WTC11 (cell line): ENCODE data around the gene R3HDM1. TPM values are rescaled to one million over a fixed set of nuclear protein-coding genes. Genes with fewer than 3 reads are reported as not detected.
A peak's percentile ranks its signal among the peaks of the same experiment; 100 is the strongest.

ENCODE experiments used
- ATAC-seq: fragments of 200-7000 bp; cut with Tn5 transposase; 2 replicates; pipeline ENCODE4 v1.10.0; 2021; ENCODE audit warnings: mild to moderate bottlenecking, moderate library complexity
- CTCF ChIA-PET: fragments of 300-600 bp; sonication (Branson Sonifier 250); formaldehyde crosslinking; loops from one replicate; lab custom pipeline; 2021; ENCODE audit warnings: antibody characterized with exemption; lab: Charles Lee
- POLR2A ChIA-PET: fragments of 350-600 bp; sonication (Branson Sonifier 250); formaldehyde crosslinking; loops from one replicate; lab custom pipeline; 2021; ENCODE audit warnings: antibody characterized with exemption; lab: Charles Lee
- DNase-seq: peaks from one replicate; pipeline ENCODE4 v3.0.0; 2021; ENCODE audit warnings: low spot score
- H3K27ac Mint-ChIP-seq: 2 replicates; pipeline ENCODE4 v1.8.0; 2021; ENCODE audit warnings: mixed read lengths
- H3K27me3 Mint-ChIP-seq: 2 replicates; pipeline ENCODE4 v1.8.0; 2021; ENCODE audit warnings: low read depth, mild to moderate bottlenecking, moderate library complexity, mixed read lengths
- H3K36me3 Mint-ChIP-seq: 2 replicates; pipeline ENCODE4 v1.8.0; 2021; ENCODE audit warnings: mixed read lengths
- H3K4me1 Mint-ChIP-seq: 2 replicates; pipeline ENCODE4 v1.8.0; 2022; ENCODE audit warnings: mixed read lengths
- H3K4me3 Mint-ChIP-seq: 2 replicates; pipeline ENCODE4 v1.8.0; 2021; ENCODE audit warnings: mild to moderate bottlenecking, moderate library complexity, mixed read lengths
- H3K9me3 Mint-ChIP-seq: 2 replicates; pipeline ENCODE4 v1.8.0; 2021; ENCODE audit warnings: mixed read lengths
- AR ChIP-seq: fragments of 250-450 bp; sonication (Bioruptor Pico); IDR thresholded peaks from 2 replicates; pipeline ENCODE4 v1.9.0; 2021; ENCODE audit warnings: mild to moderate bottlenecking
- ATF3 ChIP-seq: sonication (generic); formaldehyde crosslinking; conservative IDR thresholded peaks from 2 replicates; pipeline ENCODE4 v1.8.1; 2022; ENCODE audit warnings: mild to moderate bottlenecking, missing genetic modification reagents
- ATF6 ChIP-seq: sonication (generic); formaldehyde crosslinking; IDR thresholded peaks from 2 replicates; pipeline ENCODE4 v1.8.1; 2023; ENCODE audit warnings: mild to moderate bottlenecking, missing genetic modification reagents
- CDX4 ChIP-seq: fragments of 250-450 bp; sonication (Bioruptor Pico); IDR thresholded peaks from 2 replicates; pipeline ENCODE4 v1.9.0; 2021; ENCODE audit warnings: moderate library complexity, mild to moderate bottlenecking, inconsistent platforms, borderline replicate concordance
- CREB1 ChIP-seq: sonication (generic); formaldehyde crosslinking; IDR thresholded peaks from 2 replicates; pipeline ENCODE4 v1.8.0; 2023; ENCODE audit warnings: mild to moderate bottlenecking, missing genetic modification reagents
- CTCF ChIP-seq: fragments of 200-600 bp; IDR thresholded peaks from 2 replicates; pipeline ENCODE4 v1.8.0; 2022; ENCODE audit warnings: antibody characterized with exemption
- E2F4 ChIP-seq: sonication (generic); formaldehyde crosslinking; IDR thresholded peaks from 2 replicates; pipeline ENCODE4 v1.8.1; 2022; ENCODE audit warnings: low read depth, mild to moderate bottlenecking, moderate library complexity, missing genetic modification reagents, borderline replicate concordance
- ERG ChIP-seq: fragments of 250-450 bp; sonication (Bioruptor Pico); IDR thresholded peaks from 2 replicates; pipeline ENCODE4 v1.8.0; 2021; ENCODE audit warnings: mild to moderate bottlenecking
- FOXP1 ChIP-seq: sonication (generic); formaldehyde crosslinking; IDR thresholded peaks from 2 replicates; pipeline ENCODE4 v1.8.0; 2022; ENCODE audit warnings: missing genetic modification reagents, mild to moderate bottlenecking, moderate library complexity, borderline replicate concordance
- GABPB1 ChIP-seq: sonication (generic); formaldehyde crosslinking; IDR thresholded peaks from 2 replicates; pipeline ENCODE4 v1.8.1; 2023; ENCODE audit warnings: mild to moderate bottlenecking, missing genetic modification reagents
- HMGA2 ChIP-seq: fragments of 250-450 bp; sonication (Bioruptor Pico); IDR thresholded peaks from 2 replicates; pipeline ENCODE4 v1.4.0; 2021; ENCODE audit warnings: mild to moderate bottlenecking, moderate library complexity
- JUN ChIP-seq: sonication (generic); formaldehyde crosslinking; IDR thresholded peaks from 2 replicates; pipeline ENCODE4 v1.8.0; 2023; ENCODE audit warnings: mild to moderate bottlenecking, missing genetic modification reagents
- KAT7 ChIP-seq: sonication (generic); formaldehyde crosslinking; IDR thresholded peaks from 2 replicates; pipeline ENCODE4 v1.8.1; 2023; ENCODE audit warnings: missing genetic modification reagents, mild to moderate bottlenecking, borderline replicate concordance
- NR3C1 ChIP-seq: sonication (generic); formaldehyde crosslinking; conservative IDR thresholded peaks from 2 replicates; pipeline ENCODE4 v1.8.1; 2023; ENCODE audit warnings: low read depth, mild to moderate bottlenecking, missing genetic modification reagents
- ZBTB21 ChIP-seq: sonication (generic); formaldehyde crosslinking; IDR thresholded peaks from 2 replicates; pipeline ENCODE4 v1.8.1; 2023; ENCODE audit warnings: mild to moderate bottlenecking, missing genetic modification reagents, borderline replicate concordance
- ZNF263 ChIP-seq: sonication (generic); formaldehyde crosslinking; IDR thresholded peaks from 2 replicates; pipeline ENCODE4 v1.8.1; 2022; ENCODE audit warnings: low read depth, mild to moderate bottlenecking, moderate library complexity, missing genetic modification reagents
- ZNF396 ChIP-seq: fragments of 250-450 bp; sonication (Bioruptor Pico); IDR thresholded peaks from 2 replicates; pipeline ENCODE4 v1.8.0; 2021; ENCODE audit warnings: mild to moderate bottlenecking, moderate library complexity, borderline replicate concordance
- ZNF423 ChIP-seq: fragments of 250-450 bp; sonication (Bioruptor Pico); IDR thresholded peaks from 2 replicates; pipeline ENCODE4 v2.1.2; 2022; ENCODE audit warnings: mild to moderate bottlenecking, moderate library complexity
- ZNF425 ChIP-seq: fragments of 250-450 bp; sonication (Bioruptor Pico); conservative IDR thresholded peaks from 2 replicates; pipeline ENCODE4 v1.9.0; 2021; ENCODE audit warnings: mild to moderate bottlenecking
- ZSCAN18 ChIP-seq: fragments of 250-450 bp; sonication (Bioruptor Pico); IDR thresholded peaks from 2 replicates; pipeline ENCODE4 v2.1.2; 2022; ENCODE audit warnings: mild to moderate bottlenecking, moderate library complexity
- total RNA-seq: library from RNA; stranded (reverse); gene quantifications from 3 replicates; pipeline ENCODE4 v1.2.3, GENCODE V29; 2021

The R3HDM1 gene
- total RNA-seq, 1 experiment from 2014 or later, result 58.4 TPM

GRCh38 chr2:135740206-135740605, 208.9 kb downstream of the R3HDM1 start:
- Mint-ChIP-seq H3K4me1 (peaks cover 21% of the 10 kb centered on the region), H3K4me3 (no peak overlapping the region), H3K9me3 (peaks cover 3% of the 10 kb centered on the region), H3K27me3 (no peaks in the 10 kb centered on the region), H3K36me3 (no peaks in the 10 kb centered on the region), H3K27ac (no peak overlapping the region)
- POLR2A ChIA-PET, result no interaction called here
- no peak for ATAC-seq
- CTCF ChIA-PET, result interaction anchor here (1.6 to 2.0 kb wide), 2 partner anchors 13 to 30 kb away, joined by 8 to 9 read pairs; no protein-coding TSS in a partner anchor
- TF ChIP-seq GABPB1 (no peak), AR (no peak), FOXP1 (CRISPR knock-in tag) (no peak), CREB1 (CRISPR knock-in tag) (no peak), ZNF425 (CRISPR knock-in tag) (no peak), ZNF263 (CRISPR knock-in tag) (no peak), CDX4 (CRISPR knock-in tag) (no peak), KAT7 (CRISPR knock-in tag) (no peak), ZNF396 (CRISPR knock-in tag) (no peak), HMGA2 (CRISPR knock-in tag) (no peak), CTCF (no peak)
- no peak for DNase-seq

GRCh38 chr2:135741043-135741394, 209.7 kb downstream of the R3HDM1 start:
- H3K4me1 Mint-ChIP-seq, result peaks cover 21% of the 10 kb centered on the region
- ChIA-PET CTCF (interaction anchor here (0.7 to 2.0 kb wide), 6 partner anchors 14 to 593 kb away, joined by 3 to 9 read pairs (median 4); no protein-coding TSS in a partner anchor), POLR2A (interaction anchor here (0.7 kb wide), 2 partner anchors 565 to 816 kb away, joined by 4 to 5 read pairs; no protein-coding TSS in a partner anchor)
- 0 out of 2 replicates have a peak, but pooled peaks cover under 1% of the 10 kb centered on the region for H3K36me3 Mint-ChIP-seq
- H3K27me3 Mint-ChIP-seq, result no peaks in the 10 kb centered on the region
- DNase-seq (no peak), ATAC-seq (no peak)
- H3K27ac Mint-ChIP-seq, result peak overlapping the region; percentile 42; the same call in 1 of the 2 replicates
- peak overlapping the region; percentile 96 for H3K4me3 Mint-ChIP-seq
- peaks cover 3% of the 10 kb centered on the region for H3K9me3 Mint-ChIP-seq
- no peak for TF ChIP-seq ERG (CRISPR knock-in tag)
- TF ChIP-seq NR3C1 (CRISPR knock-in tag), result no peak
- TF ChIP-seq ZNF423 (CRISPR knock-in tag), result no peak
- no peak for TF ChIP-seq HMGA2 (CRISPR knock-in tag)
- TF ChIP-seq ZBTB21 (CRISPR knock-in tag), result no peak
- TF ChIP-seq E2F4 (CRISPR knock-in tag), result no peak
- TF ChIP-seq GABPB1, result no peak
- no peak for TF ChIP-seq ZSCAN18
- TF ChIP-seq ATF6 (CRISPR knock-in tag), result no peak
- no peak for TF ChIP-seq FOXP1 (CRISPR knock-in tag)
- TF ChIP-seq JUN, result no peak
- TF ChIP-seq ATF3 (CRISPR knock-in tag), result no peak
